Measurements from ENCODE around the gene EEF1AKMT3.
A peak's percentile ranks its signal among the peaks of the same experiment; 100 is the strongest.
"Not testable (repeated sequence)": the region's sequence is repeated elsewhere in the genome, so short reads cannot be mapped to it uniquely, and the experiment has no call there.

EEF1AKMT3 gene

GRCh38 chr12:57783861-57784260 lies 11.4 kb downstream of the EEF1AKMT3 start:
- no peak for DNase-seq

- no peak for DNase-seq
Measured at GRCh38 chr12:57793920-57794319, 21.5 kb downstream of the EEF1AKMT3 start.

GRCh38 chr12:57795354-57795753 lies 22.9 kb downstream of the EEF1AKMT3 start:
- no peak for DNase-seq

GRCh38 chr12:57796996-57797395 lies 24.6 kb downstream of the EEF1AKMT3 start:
- no peak for DNase-seq

- no peak for DNase-seq
Measured at GRCh38 chr12:57797933-57798332, 25.5 kb downstream of the EEF1AKMT3 start.

GRCh38 chr12:57800965-57801364 lies 28.6 kb downstream of the EEF1AKMT3 start:
- no peak for DNase-seq

- DNase-seq = no peak
Measured at GRCh38 chr12:57802607-57803006, 30.2 kb downstream of the EEF1AKMT3 start.

GRCh38 chr12:57803319-57803893 lies 31.0 kb downstream of the EEF1AKMT3 start:
- DNase-seq = no peak

GRCh38 chr12:57806677-57807076 lies 34.3 kb downstream of the EEF1AKMT3 start:
- DNase-seq = no peak

- DNase-seq = no peak
Measured at GRCh38 chr12:57807285-57807684, 34.9 kb downstream of the EEF1AKMT3 start.

GRCh38 chr12:57808351-57808750 lies 35.9 kb downstream of the EEF1AKMT3 start:
- no peak for DNase-seq

- no peak for DNase-seq
Measured at GRCh38 chr12:57809425-57809824, 37.0 kb downstream of the EEF1AKMT3 start.

- DNase-seq = no peak
Measured at GRCh38 chr12:57810450-57810849, 38.0 kb downstream of the EEF1AKMT3 start.

- DNase-seq = no peak
Measured at GRCh38 chr12:57811028-57811755, 38.8 kb downstream of the EEF1AKMT3 start.

- no peak for DNase-seq
Measured at GRCh38 chr12:57813111-57813970, 40.9 kb downstream of the EEF1AKMT3 start.

GRCh38 chr12:57813971-57814772 lies 41.8 kb downstream of the EEF1AKMT3 start:
- peak; percentile 60 for DNase-seq

GRCh38 chr12:57815177-57816000 lies 43.0 kb downstream of the EEF1AKMT3 start:
- no peak for DNase-seq

- DNase-seq = no peak
Measured at GRCh38 chr12:57816001-57816854, 43.8 kb downstream of the EEF1AKMT3 start.

GRCh38 chr12:57816855-57817151 lies 44.4 kb downstream of the EEF1AKMT3 start:
- DNase-seq = no peak

GRCh38 chr12:57817261-57817989 lies 45.0 kb downstream of the EEF1AKMT3 start:
- no peak for DNase-seq

GRCh38 chr12:57817990-57818331 lies 45.5 kb downstream of the EEF1AKMT3 start:
- not testable (repeated sequence) for DNase-seq
